ENCODE measurements around the gene USP22. TPM values are rescaled to one million over a fixed set of nuclear protein-coding genes. Genes with fewer than 3 reads are reported as not detected.

The USP22 gene
- total RNA-seq, 2 donors from 2014 or later: 379 to 396 TPM

GRCh38 chr17:21001813-21002221 is 41.0 kb downstream of the USP22 start:
- Mint-ChIP-seq H3K27ac (peak overlapping the region; percentile 69), H3K4me3 (no peak overlapping the region), H3K9me3 (no peaks in the 10 kb centered on the region), H3K27me3 (ENCODE audit: insufficient read depth) (no peaks in the 10 kb centered on the region), H3K36me3 (ENCODE audit: low read depth) (peaks cover 76% of the 10 kb centered on the region), H3K4me1 (peaks cover 3% of the 10 kb centered on the region)
- 90% methylated on average over 12 of the region's 12 CpGs for WGBS, 2 experiments (ENCODE audit: insufficient coverage in 1 of 2, insufficient read length in 1 of 2)
- Histone ChIP-seq H3K9me3 (ENCODE audit: control insufficient read depth, low read length) (no peaks in the 10 kb centered on the region), H3K4me3 (ENCODE audit: low read length) (no peak overlapping the region), H3K27ac (ENCODE audit: low read depth, low read length) (peak overlapping the region; percentile 16), H3K36me3 (ENCODE audit: control insufficient read depth, insufficient read depth, low read length) (peaks cover 86% of the 10 kb centered on the region), H3K9ac (ENCODE audit: extremely low read depth, low read length, poor library complexity, severe bottlenecking) (no peak overlapping the region), H3K4me1 (ENCODE audit: control insufficient read depth, insufficient read depth, low read length) (peaks cover 14% of the 10 kb centered on the region), H3K27me3 (ENCODE audit: control insufficient read depth, insufficient read depth, low read length, poor library complexity, severe bottlenecking) (no peaks in the 10 kb centered on the region)
- no peak for DNase-seq
- TF ChIP-seq CTCF (conservative IDR thresholded peaks at IDR 0.05): no peak

- WGBS, 2 experiments (ENCODE audit: insufficient coverage in 1 of 2, insufficient read length in 1 of 2): 97 to 98% methylated on average over 6 to 7 of the region's 7 CpGs
- H3K9me3 ChIP-seq (ENCODE audit: control insufficient read depth, low read length): no peaks in the 10 kb centered on the region
- Mint-ChIP-seq H3K36me3 (ENCODE audit: low read depth) (peaks cover 71% of the 10 kb centered on the region), H3K9me3 (no peaks in the 10 kb centered on the region), H3K4me1 (peaks cover 3% of the 10 kb centered on the region), H3K4me3 (no peak overlapping the region), H3K27ac (no peak overlapping the region), H3K27me3 (ENCODE audit: insufficient read depth) (no peaks in the 10 kb centered on the region)
- H3K4me3 ChIP-seq (ENCODE audit: low read length): no peak overlapping the region
- peak overlapping the region; percentile 16 for H3K27ac ChIP-seq (ENCODE audit: low read depth, low read length)
- H3K27me3 ChIP-seq (ENCODE audit: control insufficient read depth, insufficient read depth, low read length, poor library complexity, severe bottlenecking): no peaks in the 10 kb centered on the region
- H3K4me1 ChIP-seq (ENCODE audit: control insufficient read depth, insufficient read depth, low read length): peaks cover 11% of the 10 kb centered on the region
- H3K36me3 ChIP-seq (ENCODE audit: control insufficient read depth, insufficient read depth, low read length): peaks cover 80% of the 10 kb centered on the region
- H3K9ac ChIP-seq (ENCODE audit: extremely low read depth, low read length, poor library complexity, severe bottlenecking): no peak overlapping the region
- no peak for DNase-seq
- TF ChIP-seq CTCF (conservative IDR thresholded peaks at IDR 0.05): no peak
These were observed 41.5 kb downstream of the USP22 start for GRCh38 chr17:21001111-21001812.

GRCh38 chr17:20999841-21000532 is 42.8 kb downstream of the USP22 start:
- DNase-seq: peak; percentile 58
- Mint-ChIP-seq H3K9me3 (no peaks in the 10 kb centered on the region), H3K36me3 (ENCODE audit: low read depth) (peaks cover 58% of the 10 kb centered on the region), H3K4me3 (no peak overlapping the region), H3K27ac (no peak overlapping the region), H3K27me3 (ENCODE audit: insufficient read depth) (no peaks in the 10 kb centered on the region), H3K4me1 (peaks cover 2% of the 10 kb centered on the region)
- Histone ChIP-seq H3K4me3 (ENCODE audit: low read length) (no peak overlapping the region), H3K9ac (ENCODE audit: extremely low read depth, low read length, poor library complexity, severe bottlenecking) (no peak overlapping the region), H3K4me1 (ENCODE audit: control insufficient read depth, insufficient read depth, low read length) (peaks cover 11% of the 10 kb centered on the region), H3K9me3 (ENCODE audit: control insufficient read depth, low read length) (no peaks in the 10 kb centered on the region), H3K27ac (ENCODE audit: low read depth, low read length) (peak overlapping the region; percentile 57), H3K27me3 (ENCODE audit: control insufficient read depth, insufficient read depth, low read length, poor library complexity, severe bottlenecking) (no peaks in the 10 kb centered on the region), H3K36me3 (ENCODE audit: control insufficient read depth, insufficient read depth, low read length) (peaks cover 68% of the 10 kb centered on the region)
- WGBS, 2 experiments (ENCODE audit: insufficient coverage in 1 of 2, insufficient read length in 1 of 2): 89 to 96% methylated on average over 3 to 13 of the region's 13 CpGs
- TF ChIP-seq CTCF (conservative IDR thresholded peaks at IDR 0.05): no peak
